Breast epithelium (tissue), 3 donors: ENCODE data around the gene PPIB.

Source experiments
- POLR2A ChIP-seq: fragments of 450-650 bp; IDR thresholded peaks from one replicate; pipeline ENCODE4 v1.6.1; 2016; ENCODE audit warnings: antibody characterized with exemption, mild to moderate bottlenecking, moderate library complexity
- TF ChIP-seq, protein P1 (sequence below), 3 donors: fragments of 450-650 bp; IDR thresholded peaks; one replicate each; pipeline ENCODE4 v1.5.1; 2016 to 2017; ENCODE audit warnings: antibody characterized with exemption in 3 of 3, mild to moderate bottlenecking in 3 of 3, moderate library complexity in 3 of 3

DNA sequence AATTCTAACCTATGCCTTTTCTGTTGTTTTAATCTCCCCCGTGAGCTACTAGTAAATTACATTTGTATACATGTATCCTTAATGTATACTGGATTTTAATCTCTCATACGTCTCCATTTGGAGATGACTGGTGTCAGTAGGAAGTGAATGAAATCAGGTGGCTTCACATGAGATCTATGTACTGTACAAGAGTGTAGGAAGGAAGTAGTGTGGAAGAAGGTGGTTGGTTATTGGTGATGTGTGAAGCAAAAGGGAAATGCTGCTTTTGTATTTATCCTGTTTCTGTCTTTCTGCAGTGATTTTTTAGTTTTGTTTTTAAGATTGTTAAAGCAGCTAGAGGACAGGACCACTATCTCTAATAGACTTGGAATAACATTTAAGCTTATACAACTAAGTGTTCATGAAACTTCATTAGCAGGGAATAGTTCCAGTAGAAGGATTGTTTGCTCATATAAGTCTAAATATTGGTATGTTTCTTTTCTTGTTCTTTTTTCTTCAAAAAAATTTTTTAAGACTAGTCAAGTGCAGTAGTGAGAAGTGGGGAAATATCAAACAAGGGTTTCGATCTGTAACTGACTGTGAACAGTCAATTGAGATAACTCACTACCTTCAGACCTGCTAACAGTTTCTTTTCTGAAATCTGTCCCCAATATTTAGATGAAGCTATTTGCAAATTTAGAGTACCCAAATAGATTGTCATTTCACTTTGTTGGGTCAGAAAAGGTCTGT is 51.7 kb downstream of the PPIB start:
- TF ChIP-seq, protein P1, sequence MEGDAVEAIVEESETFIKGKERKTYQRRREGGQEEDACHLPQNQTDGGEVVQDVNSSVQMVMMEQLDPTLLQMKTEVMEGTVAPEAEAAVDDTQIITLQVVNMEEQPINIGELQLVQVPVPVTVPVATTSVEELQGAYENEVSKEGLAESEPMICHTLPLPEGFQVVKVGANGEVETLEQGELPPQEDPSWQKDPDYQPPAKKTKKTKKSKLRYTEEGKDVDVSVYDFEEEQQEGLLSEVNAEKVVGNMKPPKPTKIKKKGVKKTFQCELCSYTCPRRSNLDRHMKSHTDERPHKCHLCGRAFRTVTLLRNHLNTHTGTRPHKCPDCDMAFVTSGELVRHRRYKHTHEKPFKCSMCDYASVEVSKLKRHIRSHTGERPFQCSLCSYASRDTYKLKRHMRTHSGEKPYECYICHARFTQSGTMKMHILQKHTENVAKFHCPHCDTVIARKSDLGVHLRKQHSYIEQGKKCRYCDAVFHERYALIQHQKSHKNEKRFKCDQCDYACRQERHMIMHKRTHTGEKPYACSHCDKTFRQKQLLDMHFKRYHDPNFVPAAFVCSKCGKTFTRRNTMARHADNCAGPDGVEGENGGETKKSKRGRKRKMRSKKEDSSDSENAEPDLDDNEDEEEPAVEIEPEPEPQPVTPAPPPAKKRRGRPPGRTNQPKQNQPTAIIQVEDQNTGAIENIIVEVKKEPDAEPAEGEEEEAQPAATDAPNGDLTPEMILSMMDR (IDR thresholded peaks at IDR 0.05) = no peak
- TF ChIP-seq POLR2A = no peak
